ENCODE data around the gene MAPK14.

DNA sequence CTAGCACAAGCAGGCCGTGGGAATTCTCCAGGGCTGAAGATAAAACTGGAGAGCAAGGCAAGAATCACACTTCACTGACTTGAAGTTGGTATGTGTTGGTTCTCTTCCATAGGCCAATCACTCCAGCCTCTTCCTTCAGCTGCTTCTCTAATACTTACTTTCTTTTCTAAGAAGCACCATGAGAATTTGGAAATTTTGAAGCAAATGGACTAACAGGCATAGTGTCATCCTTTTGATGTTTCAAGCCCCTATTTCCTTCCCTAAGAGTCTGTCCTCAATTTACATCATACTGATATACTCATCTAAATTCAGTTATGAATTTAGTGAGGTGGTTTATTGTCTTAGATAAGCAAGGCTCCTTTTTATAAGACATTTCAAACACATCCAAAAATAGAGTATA is 27.2 kb upstream of the MAPK14 start:
- TF ChIP-seq, protein P1, sequence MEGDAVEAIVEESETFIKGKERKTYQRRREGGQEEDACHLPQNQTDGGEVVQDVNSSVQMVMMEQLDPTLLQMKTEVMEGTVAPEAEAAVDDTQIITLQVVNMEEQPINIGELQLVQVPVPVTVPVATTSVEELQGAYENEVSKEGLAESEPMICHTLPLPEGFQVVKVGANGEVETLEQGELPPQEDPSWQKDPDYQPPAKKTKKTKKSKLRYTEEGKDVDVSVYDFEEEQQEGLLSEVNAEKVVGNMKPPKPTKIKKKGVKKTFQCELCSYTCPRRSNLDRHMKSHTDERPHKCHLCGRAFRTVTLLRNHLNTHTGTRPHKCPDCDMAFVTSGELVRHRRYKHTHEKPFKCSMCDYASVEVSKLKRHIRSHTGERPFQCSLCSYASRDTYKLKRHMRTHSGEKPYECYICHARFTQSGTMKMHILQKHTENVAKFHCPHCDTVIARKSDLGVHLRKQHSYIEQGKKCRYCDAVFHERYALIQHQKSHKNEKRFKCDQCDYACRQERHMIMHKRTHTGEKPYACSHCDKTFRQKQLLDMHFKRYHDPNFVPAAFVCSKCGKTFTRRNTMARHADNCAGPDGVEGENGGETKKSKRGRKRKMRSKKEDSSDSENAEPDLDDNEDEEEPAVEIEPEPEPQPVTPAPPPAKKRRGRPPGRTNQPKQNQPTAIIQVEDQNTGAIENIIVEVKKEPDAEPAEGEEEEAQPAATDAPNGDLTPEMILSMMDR (conservative IDR thresholded peaks at IDR 0.05) = no peak
- TF ChIP-seq EZH2 (IDR thresholded peaks at IDR 0.05; ENCODE audit: low read depth) = no peak

Data from PC-9 (cell line).